Chondrocyte (in vitro differentiated cells): ENCODE measurements around the gene USH2A. TPM values are rescaled to one million over a fixed set of nuclear protein-coding genes. Genes with fewer than 3 reads are reported as not detected.

Experiments
- DNase-seq: peaks from one replicate; pipeline ENCODE4 v3.0.0; 2021; ENCODE audit warnings: mixed read lengths, low spot score
- H3K27ac Mint-ChIP-seq: one replicate; pipeline ENCODE4 v1.8.0; 2021; ENCODE audit warnings: mild to moderate bottlenecking, moderate library complexity, mixed read lengths; ENCODE audit not compliant: unreplicated experiment
- H3K27me3 Mint-ChIP-seq: 2 replicates; pipeline ENCODE4 v1.8.0; 2021; ENCODE audit warnings: low read depth, mixed read lengths
- H3K36me3 Mint-ChIP-seq: 2 replicates; pipeline ENCODE4 v1.8.0; 2021; ENCODE audit warnings: low read depth, mixed read lengths
- H3K4me1 Mint-ChIP-seq: 2 replicates; pipeline ENCODE4 v1.8.0; 2021; ENCODE audit warnings: low read depth, mild to moderate bottlenecking, mixed read lengths
- H3K4me3 Mint-ChIP-seq: one replicate; pipeline ENCODE4 v1.8.0; 2021; ENCODE audit warnings: mild to moderate bottlenecking, moderate library complexity, mixed read lengths; ENCODE audit not compliant: unreplicated experiment
- H3K9me3 Mint-ChIP-seq: 2 replicates; pipeline ENCODE4 v1.8.0; 2021; ENCODE audit warnings: low read depth, mixed read lengths
- total RNA-seq: library from RNA; stranded (reverse); gene quantifications from 3 replicates; pipeline ENCODE4 v1.2.1, GENCODE V29; 2021
- TF ChIP-seq, protein P1 (sequence below): fragments of 200-600 bp; sonication (generic); IDR thresholded peaks from 2 replicates; pipeline ENCODE4 v1.5.0; 2021; ENCODE audit warnings: antibody characterized with exemption, mild to moderate bottlenecking, moderate library complexity

The USH2A gene
- total RNA-seq, 1 donor from 2014 or later = not detected

DNA sequence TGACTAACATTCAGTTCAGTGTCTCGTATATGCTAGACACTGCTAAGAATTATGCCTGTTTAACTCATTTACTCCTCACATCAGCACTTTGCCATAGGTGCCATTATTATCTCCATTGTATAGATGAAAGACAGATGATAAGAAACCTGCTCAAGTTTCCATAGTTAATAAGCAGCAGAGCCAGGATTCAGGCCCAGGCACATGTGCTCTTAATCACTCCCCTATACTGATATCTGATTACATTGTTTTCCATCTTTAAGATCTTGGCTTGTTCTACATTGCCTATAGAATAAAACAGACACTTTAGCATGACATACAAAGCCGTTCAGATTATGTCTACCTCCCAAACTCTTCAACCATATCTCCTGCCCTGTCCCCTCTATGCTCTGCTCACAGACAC, 30.5 kb upstream of the USH2A start:
- DNase-seq = no peak
- Mint-ChIP-seq H3K27ac (no peak overlapping the region), H3K36me3 (no peaks in the 10 kb centered on the region), H3K27me3 (no peaks in the 10 kb centered on the region), H3K4me1 (peaks cover 22% of the 10 kb centered on the region), H3K4me3 (no peak overlapping the region), H3K9me3 (no peaks in the 10 kb centered on the region)
- TF ChIP-seq, protein P1, sequence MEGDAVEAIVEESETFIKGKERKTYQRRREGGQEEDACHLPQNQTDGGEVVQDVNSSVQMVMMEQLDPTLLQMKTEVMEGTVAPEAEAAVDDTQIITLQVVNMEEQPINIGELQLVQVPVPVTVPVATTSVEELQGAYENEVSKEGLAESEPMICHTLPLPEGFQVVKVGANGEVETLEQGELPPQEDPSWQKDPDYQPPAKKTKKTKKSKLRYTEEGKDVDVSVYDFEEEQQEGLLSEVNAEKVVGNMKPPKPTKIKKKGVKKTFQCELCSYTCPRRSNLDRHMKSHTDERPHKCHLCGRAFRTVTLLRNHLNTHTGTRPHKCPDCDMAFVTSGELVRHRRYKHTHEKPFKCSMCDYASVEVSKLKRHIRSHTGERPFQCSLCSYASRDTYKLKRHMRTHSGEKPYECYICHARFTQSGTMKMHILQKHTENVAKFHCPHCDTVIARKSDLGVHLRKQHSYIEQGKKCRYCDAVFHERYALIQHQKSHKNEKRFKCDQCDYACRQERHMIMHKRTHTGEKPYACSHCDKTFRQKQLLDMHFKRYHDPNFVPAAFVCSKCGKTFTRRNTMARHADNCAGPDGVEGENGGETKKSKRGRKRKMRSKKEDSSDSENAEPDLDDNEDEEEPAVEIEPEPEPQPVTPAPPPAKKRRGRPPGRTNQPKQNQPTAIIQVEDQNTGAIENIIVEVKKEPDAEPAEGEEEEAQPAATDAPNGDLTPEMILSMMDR = no peak

DNA sequence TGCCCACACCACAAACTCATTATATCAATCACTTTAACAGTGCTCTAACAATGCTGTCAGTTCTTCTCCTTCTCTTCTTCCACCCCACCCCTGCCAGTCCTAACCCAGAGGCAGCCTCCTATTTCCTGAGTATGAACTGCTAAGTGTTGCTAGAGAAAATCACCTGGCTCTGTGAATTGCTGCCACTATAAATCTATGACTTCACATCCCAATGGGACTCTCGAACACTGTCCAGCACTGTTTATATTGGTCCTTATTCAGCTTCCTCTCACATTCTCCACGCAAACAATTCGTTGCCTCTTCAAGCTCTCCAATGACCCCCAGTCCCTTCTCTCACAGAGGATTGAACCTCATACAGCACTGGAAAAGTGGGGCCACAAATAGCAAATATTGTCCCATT, 27.0 kb upstream of the USH2A start:
- Mint-ChIP-seq H3K4me1 (peaks cover 4% of the 10 kb centered on the region), H3K36me3 (no peaks in the 10 kb centered on the region), H3K27ac (no peak overlapping the region), H3K9me3 (no peaks in the 10 kb centered on the region), H3K4me3 (no peak overlapping the region), H3K27me3 (no peaks in the 10 kb centered on the region)
- TF ChIP-seq, protein P1 = no peak
- DNase-seq = no peak

DNA sequence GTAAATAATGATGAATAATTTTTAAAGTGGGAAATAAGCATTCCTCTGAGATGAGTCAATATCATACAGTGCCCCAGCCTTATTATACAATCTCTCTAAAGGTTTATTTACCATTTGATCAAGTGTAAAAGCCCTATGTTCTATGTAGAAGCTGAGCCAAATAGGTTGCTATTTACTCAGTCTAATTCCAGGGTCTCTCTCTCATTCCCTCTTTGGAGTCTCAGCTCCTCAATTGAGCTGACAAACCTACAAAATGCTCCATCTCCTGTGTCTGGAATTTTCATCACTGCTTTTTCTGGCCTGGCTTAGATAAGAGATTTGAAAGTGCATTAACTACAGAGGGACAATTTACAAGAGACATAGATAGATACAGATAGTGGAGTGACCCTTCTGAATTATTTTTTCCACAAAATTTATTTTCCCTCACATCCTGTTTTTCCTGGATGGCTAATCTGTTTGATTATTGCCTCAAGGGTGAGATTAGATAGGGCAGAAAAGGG, 24.8 kb upstream of the USH2A start:
- Mint-ChIP-seq H3K27ac (no peak overlapping the region), H3K4me3 (no peak overlapping the region), H3K4me1 (peaks cover 4% of the 10 kb centered on the region), H3K9me3 (no peaks in the 10 kb centered on the region), H3K36me3 (no peaks in the 10 kb centered on the region), H3K27me3 (peaks cover 11% of the 10 kb centered on the region)
- TF ChIP-seq, protein P1 = no peak
- no peak for DNase-seq

DNA sequence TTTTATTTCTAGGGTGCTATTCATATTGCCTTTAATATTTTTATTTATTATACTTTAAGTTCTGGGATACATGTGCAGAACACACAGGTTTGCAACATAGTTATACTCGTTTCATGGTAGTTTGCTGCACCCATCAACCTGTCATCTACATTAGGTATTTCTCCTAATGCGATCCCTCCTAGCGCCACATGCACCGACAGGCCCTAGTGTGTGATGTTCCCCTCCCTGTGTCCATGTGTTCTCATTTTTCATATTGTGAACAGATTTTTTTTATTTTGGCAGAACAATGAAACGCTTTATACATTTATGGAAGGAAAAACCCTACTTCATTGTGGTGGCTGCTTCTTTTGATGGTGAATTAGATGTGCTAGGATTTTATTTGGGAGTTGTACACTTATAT, 14.4 kb upstream of the USH2A start:
- no peak for DNase-seq
- Mint-ChIP-seq H3K4me3 (no peak overlapping the region), H3K27ac (no peak overlapping the region), H3K4me1 (no peaks in the 10 kb centered on the region), H3K27me3 (peaks cover 16% of the 10 kb centered on the region), H3K36me3 (no peaks in the 10 kb centered on the region), H3K9me3 (no peaks in the 10 kb centered on the region)
- TF ChIP-seq, protein P1 = no peak

DNA sequence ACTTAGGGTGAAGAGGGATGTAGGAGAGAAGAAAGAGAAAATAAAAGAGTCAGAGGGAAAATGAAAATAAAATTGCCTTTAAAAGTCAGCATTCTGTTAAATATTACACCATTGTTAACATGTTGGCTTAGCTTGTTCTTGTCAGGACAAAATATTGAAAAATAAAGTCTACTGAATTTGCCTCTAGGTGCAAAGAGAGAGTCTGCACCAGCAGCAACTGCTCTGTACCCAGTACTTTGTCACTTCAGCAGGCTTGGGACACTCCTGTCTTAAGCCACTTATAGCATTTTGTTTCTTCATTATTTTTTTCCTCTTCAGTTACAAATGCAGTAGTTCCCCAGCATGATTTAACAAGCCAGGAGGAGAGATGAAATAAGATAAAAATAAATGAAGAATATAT, 11.0 kb upstream of the USH2A start:
- H3K9me3 Mint-ChIP-seq = no peaks in the 10 kb centered on the region
- TF ChIP-seq, protein P1 = no peak
- H3K4me3 Mint-ChIP-seq = no peak overlapping the region
- no peak overlapping the region for H3K27ac Mint-ChIP-seq
- no peaks in the 10 kb centered on the region for H3K4me1 Mint-ChIP-seq
- H3K36me3 Mint-ChIP-seq = no peaks in the 10 kb centered on the region
- no peak for DNase-seq
- H3K27me3 Mint-ChIP-seq = peaks cover 20% of the 10 kb centered on the region
